DND-41 (cell line): ENCODE results near the gene SHANK1.

Experiments
- CTCF ChIP-seq: IDR thresholded peaks from 2 replicates; pipeline ENCODE4 v1.5.1; 2012; ENCODE audit warnings: borderline replicate concordance, low read length, moderate library complexity, mild to moderate bottlenecking; ENCODE audit not compliant: poor library complexity, severe bottlenecking; ENCODE audit errors: extremely low read depth
- EZH2 ChIP-seq: IDR thresholded peaks from 3 replicates; pipeline ENCODE4 v1.6.1; 2012; ENCODE audit warnings: borderline replicate concordance, low read depth, mild to moderate bottlenecking, moderate library complexity, low read length, inconsistent platforms; ENCODE audit not compliant: severe bottlenecking

- TF ChIP-seq CTCF, result no peak
- no peak for TF ChIP-seq EZH2
These were observed 89.8 kb downstream of the SHANK1 start for GRCh38 chr19:50629801-50630200.
